ENCODE results near the gene UGP2.
"Not testable (repeated sequence)": the region's sequence is repeated elsewhere in the genome, so short reads cannot be mapped to it uniquely, and the experiment has no call there.

UGP2 gene

DNA sequence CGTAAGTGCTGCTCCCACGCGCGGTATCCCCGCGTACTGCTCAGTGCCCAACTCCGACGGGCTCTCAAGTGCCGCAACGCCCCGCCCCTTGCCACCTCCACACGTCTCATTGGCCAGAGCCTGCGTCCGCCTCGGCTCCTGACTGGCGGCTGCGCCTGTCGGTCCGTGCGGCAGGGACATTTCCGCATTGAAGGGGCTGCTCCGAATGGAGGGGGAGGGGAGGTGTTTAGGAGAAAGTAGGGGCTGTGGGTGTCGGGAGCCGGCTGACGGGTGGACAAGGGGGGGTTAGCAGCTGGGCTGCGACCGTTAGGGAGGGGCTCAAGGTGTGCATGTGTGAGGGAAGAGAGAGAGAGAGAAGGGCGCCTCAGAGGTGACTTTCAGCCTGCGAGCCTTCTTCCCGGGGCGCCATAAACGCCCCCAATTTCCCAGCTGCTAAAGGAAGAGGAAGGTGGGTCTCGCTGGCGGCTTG is 877 bp upstream of the UGP2 start:
- peak; percentile 81 to 97 for DNase-seq

DNA sequence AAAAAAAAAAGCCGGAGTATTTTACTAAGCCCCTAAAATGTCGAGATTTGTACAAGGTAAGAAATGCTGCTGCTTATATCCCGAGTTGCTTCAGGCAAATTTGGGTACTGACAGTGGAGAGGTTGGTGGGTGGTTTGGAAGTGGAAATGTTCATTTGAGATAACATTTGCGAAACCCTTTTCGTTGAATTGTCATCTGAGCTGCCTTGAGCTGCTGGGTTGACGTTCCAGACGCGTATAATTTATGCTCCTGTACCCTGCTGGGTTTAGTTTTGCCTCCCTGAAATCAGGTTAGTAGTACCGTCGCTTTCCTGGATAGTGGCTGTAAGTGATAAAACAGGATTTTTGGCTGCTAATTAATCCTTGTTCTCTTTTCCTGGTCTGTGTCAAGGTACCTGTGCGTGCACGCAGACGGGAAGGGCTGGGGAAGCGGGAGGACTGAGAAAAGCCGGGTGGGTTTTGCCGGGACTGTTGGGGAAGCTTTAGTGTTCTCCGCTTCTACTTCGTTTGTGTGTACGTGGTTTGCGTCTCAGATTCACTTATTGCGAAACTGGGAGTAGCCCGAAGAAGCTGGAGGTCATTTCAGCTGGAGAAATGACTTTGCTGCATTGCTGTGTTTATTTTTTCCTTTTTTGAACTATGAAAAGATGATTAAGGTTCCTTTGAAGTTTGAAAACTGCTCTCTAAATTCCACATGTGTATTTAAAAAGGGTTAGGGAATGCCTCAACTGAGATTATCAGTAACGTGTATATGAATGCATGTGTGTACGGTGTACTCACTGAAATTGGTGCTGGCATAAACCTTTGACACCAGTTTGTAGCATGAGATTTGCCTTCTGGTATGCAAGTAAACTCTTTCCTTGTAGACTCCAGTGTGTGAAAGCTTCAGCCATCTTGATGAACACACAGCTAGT is 709 bp downstream of the UGP2 start:
- peak in 1 of 2 donors; percentile 10 for DNase-seq

DNA sequence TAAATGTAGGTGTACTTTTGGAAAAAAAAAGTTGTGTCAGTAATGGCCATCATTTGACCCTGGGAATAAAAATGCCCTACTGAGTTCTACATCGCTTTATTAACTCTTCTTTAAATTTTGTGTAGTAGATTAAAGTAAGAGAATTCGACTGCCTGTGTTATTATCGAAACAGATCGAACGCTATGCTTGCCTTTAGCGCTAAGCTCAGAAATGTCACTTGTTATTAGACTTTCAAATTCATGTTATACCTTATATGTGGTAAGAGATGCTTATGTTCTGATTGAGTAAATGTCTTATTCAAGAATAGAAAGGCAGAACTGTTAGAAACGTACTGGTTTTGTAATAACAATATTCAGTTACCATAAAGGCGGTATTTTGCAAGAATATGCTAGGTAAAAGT is 1.4 kb downstream of the UGP2 start:
- no peak for DNase-seq

DNA sequence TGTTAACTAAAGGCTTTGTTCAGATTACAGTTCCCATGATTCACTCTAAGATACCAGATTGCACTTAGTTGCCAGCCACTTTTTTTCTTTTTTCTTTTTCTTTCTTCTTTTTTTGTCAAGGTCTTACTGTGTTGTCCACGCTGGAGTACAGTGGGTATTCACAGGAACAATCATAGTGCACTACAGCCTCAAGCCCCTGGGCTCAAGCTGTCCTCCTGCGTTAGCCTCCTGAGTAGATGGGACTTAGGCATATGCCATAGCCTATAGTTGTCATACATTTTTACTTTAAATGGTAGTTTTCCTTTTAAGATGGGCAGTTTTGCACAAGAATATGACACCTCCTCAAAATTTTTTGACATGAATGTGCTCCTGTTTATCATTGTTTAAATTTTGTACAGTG is 2.1 kb downstream of the UGP2 start:
- no peak for DNase-seq

DNA sequence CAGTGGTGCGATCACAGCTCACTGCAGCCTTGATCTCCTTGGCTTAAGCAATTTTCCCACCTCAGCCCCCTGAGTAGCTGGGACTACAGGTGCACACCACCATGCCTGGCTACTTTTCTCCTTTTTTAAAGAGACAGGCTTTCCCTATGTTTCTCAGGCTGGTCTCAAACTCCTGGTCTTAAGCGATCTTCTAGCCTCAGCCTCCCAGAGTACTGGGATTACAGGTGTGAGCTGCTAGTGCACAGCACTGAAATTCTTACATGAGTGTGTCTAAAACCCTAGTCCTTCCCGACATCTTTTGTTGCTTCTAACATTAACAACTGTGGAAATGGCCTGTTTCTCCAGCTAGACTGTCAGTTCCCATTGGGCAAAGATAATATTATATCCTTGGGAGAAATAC is 2.9 kb downstream of the UGP2 start:
- no peak for DNase-seq

DNA sequence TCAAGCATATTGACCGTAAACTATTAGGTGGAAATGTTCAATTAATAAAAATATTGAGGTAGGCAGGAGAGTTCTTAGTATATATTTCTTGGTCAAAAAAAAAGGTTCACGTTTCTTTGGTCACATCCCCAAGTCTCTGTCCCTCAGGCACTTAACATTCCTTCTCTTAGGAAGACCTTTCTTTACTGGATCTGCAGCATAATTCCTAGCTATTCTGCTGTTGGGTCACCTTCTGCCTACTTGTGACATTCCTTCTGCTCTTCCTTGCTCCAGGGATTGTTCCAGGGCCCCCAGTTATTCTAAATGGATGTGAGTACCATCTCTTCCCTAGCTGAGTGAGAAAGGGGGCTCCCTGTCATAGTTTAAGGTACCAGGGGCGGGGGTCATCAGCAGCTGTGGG is 4.2 kb downstream of the UGP2 start:
- no peak for DNase-seq

DNA sequence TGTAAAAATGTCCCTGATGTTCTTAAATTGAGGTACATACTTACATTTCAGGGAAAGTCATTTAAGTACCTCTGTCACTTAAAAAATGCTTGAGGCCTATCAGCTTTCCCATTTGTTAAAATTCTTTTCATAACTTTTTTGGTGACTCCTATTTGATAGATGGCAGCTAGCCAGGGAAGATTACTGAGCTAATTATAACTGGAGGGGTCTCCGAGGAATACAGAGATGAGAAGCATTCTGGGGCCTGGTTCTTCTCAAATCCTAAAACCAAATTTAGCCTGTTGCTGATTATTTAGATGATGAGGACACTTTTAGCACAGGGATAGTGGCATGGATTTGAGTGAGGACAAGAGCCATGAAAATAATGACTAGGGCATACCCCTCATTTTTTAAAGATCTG is 4.8 kb downstream of the UGP2 start:
- no peak for DNase-seq

DNA sequence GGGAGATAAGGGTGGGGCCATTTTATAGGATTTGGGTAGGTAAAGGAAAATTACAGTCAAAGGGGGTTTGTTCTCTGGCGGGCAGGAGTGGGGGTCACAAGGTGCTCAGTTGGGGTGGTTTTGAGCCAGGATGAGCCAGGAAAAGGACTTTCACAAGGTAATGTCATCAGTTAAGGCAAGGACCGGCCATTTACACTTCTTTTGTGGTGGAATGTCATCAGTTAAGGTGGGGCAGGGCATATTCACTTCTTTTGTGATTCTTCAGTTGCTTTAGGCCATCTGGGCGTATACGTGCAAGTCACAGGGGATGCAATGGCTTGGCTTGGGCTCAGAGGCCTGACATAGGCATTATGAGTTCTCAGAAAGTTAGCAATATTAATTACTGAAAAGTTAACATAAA is 5.9 kb downstream of the UGP2 start:
- not testable (repeated sequence) for DNase-seq

DNA sequence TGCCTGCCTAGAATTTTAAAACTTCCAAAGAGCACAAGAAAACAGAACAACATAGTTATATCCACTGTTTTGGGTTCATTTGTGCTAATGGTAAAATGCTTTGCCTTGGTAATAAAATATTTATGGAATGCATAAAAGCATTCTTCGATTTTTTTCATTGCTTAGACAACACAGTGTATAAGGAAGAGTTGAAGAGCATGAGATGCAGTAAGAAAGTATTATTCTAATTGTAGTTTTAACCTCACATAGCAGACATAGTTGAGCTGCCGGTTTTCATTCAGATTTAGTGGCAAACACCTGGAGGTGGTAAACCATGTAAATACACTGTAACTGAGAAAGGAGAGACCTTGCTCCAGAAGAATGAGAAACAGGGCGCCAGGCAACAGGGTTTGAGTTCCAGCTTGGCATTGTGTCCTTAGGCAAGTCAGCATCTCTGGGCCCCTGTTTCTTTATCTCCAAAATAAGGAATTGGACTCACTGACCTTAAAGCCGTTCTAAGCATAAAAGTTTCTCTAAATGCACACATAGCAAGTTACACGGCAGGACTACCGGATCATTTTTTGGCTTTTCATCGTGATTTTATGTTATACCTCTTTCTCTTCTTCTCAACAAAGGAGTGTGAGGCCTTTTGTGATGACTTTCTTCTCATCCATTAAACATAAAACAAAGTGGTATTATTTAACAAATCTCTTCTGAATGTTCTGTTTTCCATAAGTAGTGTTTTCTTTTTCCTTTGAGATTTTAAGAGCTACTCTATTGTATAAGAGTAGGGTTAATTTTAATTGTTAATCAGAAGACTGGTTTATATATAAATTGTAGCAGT is 7.9 kb downstream of the UGP2 start:
- no peak for DNase-seq

DNA sequence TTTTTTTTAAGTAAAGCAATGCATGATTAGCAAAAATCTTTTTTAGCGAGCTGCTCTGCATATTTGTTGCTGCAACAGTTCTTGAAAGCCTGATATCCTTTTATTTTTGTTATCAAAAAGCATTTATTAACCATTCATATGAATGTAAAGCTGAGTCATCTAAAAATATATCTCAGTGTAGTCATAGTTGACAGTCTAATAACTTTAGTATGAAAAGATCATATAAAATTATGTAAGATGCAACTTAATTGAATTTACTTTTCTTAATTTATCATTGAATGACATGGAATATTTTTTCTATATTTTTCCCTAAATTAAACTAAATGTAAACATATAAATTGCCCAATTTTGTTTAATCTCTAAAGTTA is 8.5 kb downstream of the UGP2 start:
- DNase-seq, result no peak

DNA sequence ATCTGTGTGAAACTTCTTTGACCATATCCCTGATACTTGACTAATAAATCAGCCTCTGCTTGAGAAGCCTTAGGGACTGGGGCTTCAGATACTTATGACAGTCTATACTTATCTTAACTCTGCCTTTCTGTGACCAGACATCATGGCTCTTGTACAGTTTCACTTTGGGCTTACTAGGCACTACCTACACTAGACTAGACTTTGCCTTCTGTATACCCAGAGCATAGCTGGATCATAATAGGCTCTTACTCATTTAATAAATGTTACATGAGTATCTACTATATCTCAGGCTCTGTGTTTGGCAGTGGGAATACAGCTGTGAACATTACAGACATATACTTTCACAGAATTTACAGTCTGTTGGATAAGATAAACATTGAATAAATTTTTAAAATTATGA is 9.0 kb downstream of the UGP2 start:
- peak in 1 of 2 donors; percentile 35 for DNase-seq

DNA sequence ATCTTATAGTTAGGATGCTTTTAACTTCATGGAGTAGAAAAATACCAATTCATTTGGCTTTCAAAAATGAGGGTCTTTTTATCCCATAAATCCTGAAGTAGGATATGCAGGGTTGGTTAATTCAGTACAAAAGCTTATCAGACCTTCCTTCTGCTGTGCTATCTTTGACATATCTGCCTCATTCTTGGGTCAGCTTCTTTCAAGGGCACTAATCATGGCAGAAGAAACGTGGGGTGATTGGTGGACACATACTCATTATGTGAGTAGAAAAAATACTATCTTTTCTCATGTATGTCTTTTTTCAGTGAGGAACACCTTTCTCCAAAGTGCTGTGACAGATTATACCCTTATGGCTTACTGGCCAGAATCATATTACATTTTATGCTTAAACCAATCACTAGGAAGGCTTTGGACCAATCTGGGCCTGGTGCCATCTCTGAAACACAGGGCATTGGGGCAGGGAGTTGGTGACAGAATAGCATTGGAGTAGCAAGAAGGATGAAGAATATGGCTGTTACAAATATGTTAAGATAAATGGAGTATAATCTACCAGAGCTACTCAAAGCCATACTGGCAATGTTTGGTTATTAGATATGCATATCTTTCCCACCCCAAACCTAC is 10.1 kb downstream of the UGP2 start:
- no peak for DNase-seq

DNA sequence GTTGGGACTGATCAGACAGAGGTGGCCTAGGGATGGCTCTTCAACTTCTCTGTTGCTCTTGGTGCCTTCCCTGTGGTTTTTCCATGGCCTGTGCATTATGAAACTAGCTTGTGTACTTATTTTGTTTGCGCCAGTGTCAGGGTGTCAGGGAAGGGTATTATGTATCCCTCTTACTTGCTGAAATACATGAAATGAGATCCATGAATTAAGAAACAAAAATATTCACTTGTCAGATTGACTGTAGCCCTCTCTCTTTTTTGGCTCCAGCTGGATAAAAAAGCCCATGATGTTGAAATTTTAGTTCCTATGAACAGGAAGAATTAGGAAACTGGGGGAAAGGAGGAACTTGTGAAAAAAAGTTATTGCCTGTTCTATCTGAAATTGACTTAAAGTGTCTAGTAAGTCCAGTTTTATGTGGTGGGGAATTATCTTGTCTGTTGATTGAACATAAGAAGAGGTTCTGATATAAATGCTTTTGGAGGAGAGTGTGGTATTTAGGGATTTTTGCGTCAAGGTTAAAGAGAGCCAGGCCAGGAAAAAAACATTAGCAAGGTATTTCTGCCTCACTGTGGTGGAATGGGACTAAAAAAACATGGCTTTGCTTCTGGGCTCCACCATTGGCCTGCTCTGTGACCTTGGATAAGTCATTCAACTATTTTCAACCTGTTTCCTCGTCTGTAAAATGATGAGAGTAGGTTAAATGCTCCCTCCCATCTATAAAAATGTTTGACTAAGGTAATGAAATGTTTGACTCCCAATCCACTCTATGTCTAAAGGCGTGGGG is 12.0 kb downstream of the UGP2 start:
- no peak for DNase-seq

DNA sequence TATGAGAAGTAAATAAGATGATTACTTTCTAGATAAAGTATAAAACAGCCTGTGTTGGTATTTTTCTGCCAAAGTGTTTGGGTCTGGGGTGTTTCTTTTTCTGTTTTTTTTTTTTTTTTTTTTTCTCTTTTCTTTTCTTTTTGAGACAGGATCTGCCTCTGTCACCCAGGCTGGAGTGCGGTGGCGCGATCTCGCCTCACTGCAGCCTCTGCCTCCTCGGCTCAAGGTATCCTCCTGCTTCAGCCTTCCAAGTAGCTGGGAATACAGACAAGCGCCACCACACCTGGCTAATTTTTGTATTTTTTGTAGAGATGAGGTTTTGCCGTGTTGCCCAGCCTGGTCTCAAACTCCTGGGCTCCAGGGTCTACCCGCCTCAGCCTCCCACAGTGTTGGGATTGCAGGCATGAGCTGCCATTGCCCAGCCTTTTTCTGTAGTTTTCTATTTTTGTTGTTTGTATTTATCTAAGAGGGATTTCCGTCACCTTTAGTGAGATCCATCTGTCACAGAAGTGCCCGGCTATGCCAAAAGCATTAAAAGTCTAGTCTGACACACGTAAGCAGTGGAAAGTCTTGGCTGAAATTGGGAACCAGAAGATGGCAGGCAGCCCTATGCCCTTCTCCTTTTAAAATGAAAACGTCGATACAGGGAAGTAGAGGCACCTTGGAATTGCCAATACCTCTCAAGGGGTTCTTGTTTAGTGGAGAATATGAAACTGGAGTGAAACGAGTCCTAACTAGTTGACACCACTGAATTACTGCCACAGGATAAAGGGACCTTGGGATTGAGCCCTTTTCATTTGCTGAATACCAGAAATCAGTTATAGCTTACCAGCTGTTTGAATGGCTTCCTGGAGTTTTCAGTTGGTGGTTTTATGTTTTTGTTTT is 14.0 kb downstream of the UGP2 start:
- no peak for DNase-seq

DNA sequence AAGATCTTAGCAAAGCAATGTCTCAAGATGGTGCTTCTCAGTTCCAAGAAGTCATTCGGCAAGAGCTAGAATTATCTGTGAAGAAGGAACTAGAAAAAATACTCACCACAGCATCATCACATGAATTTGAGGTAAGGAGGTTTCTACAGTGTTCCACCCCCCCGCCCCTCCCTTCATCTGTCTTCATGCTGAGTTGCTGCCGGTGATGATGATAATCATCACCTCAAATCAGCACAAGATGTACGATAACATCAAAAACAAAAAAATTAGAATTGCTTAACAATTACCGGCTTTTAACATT is 14.6 kb downstream of the UGP2 start:
- DNase-seq, result peak in 1 of 2 donors; percentile 40

DNA sequence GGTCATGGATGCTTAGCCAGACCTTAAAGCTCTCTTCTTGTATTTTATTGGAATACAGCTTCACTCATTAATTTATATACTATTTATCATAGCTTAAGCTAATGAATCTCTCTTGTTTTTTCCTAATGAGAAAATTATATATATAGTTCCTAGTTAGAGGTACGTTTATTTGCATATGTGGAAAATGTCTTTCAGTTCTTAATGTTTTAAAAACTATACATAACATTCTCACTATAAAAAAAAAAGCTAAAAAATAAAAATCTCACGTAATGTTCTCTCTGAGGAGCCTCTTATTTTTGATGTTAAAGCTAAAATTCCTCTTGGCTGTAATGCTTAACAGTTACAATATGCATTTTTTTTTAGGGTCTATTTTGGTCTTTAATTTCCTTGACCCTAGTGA is 16.6 kb downstream of the UGP2 start:
- no peak for DNase-seq

DNA sequence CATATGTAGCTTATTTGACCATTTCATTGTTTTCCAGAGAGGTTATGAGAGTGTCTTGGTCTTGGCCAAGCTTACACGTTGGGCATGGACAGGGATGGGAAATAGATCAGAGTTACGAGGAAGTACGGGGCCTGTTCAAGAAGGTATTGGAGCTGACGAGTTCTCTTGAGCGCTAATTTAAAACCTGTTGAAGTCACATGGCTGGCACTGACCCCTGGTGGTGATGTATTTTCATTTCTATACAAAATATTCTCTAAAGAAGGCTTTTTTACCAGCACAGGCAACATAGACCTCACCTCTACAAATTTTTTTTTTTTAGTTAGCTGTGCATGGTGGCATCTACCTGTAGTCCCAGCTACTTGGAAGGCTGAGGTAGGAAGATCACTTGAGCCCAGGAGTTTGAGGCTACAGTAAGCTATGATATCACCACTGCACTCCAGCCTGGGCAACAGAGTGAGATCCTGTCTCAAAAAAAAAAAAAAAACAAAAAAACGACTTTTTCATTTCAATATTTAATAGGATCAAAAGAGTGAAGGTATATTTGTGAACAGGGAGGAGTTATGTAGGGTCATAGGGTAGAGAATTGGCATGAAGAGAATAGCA is 19.6 kb downstream of the UGP2 start:
- DNase-seq, result peak in 1 of 2 donors; percentile 65

DNA sequence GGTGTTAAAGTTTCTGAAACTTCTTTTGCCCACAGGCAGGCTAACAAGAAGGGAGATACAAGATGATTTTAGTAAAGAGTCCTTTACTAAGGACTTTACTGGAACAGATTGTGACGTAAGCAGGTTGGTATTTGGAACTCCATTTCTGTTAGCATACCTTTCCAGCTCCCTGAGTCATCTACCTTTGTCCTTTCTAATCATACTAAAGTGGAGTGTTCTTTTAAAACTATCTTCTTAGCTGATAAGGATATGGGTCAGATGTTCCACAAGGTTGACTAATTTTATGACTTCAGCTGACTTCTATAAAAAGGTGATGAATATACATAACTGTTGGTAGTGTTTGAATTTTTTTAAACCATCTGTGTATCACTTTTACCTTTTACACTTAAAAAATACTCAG is 21.1 kb downstream of the UGP2 start:
- DNase-seq, result no peak

DNA sequence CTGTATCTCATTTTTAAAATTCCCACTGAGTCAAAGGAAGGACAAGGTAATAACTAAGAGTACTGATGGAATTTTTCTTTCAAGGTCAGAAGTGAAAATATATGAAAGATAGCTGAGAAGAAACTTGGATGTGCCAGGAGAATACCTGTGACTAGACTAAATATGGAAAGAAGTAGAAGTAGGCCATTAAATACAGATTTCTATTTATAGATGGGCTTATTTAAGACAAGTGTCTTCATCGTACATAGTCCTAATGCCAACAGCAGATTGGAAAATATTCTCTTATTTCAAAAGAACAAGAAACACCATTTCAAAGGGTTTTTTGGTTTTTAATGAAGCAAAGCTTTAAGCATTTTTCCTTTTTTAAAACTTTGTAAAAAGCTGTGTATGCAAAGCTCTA is 22.0 kb downstream of the UGP2 start:
- DNase-seq, result no peak

DNA sequence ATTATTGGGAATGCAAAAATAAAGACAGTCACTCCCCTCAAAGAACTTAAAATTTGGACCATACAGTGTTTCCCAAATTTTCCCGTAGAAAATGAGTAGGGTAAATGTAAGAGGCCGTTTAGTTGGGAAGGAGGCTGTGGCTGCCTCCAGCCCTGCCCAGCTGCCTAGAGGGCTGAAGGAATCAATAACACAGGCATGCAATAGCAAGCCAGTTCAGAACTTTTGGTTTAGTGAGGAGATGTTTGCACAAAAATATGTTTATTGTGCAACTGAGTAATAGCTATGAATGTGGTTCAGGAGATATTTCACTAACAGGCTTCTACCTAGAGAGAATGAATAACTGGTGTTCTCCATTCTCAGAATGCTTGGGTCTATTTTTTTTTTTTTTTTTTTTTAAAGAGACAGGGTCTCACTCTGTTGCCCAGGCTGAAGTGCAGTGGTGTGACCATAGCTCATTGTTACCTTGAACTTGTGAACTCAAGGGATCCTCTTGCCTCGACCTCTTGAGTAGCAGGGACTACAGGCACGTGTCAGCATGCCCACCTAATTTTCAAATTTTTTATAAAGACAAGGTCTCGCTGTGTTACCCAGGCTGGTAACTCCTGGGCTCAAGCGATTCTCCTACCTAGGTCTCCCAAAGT is 23.6 kb downstream of the UGP2 start:
- DNase-seq, result no peak
